ENCODE results near the gene CASZ1.

The CASZ1 gene

GRCh38 chr1:10667861-10668761 lies 128.3 kb downstream of the CASZ1 start:
- no peak for DNase-seq

GRCh38 chr1:10665930-10666850 lies 130.3 kb downstream of the CASZ1 start:
- DNase-seq = no peak

DNA sequence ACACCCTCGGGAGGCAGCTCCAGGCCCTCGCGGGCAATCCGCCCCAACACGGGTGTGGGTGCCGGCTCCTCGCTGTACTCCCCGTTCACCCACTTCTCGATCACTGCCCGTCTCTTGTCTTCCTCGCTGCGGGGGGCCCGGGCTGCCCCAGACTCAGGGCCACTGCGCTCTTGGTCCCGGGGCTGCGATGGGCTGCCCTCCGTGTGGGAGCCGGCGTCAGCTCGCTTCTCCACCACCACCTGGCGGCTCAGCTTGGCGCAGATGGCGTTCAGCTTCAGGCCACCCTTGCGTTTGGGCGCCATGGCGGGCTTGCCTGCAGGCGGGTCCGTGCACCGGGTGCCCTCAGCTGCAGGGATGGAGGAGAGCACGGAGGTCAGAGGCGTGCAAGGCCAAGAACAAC lies 131.2 kb downstream of the CASZ1 start:
- DNase-seq = peak; percentile 72

- DNase-seq = no peak
These were observed 132.2 kb downstream of the CASZ1 start for GRCh38 chr1:10664251-10664650.

DNA sequence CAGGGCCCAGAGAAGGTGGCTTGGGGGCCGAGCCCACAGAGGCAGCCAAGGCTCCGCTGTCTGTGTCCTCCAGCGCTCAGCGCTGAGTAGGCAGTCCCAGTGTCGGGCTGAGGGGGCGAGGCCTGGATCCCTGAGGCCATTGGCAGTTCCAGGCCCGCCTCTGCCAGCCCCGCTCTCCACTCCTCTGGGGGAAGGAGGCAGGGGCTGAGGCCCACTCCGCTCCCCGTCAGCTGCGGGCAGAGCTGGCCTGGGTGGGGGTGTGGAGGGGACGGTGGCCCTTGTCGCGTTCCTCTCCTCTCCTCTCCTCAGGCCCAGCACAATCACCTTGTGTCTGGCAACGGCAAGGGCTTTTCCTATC lies 132.8 kb downstream of the CASZ1 start:
- DNase-seq = peak; percentile 50

- DNase-seq = peak; percentile 81
These were observed 133.4 kb downstream of the CASZ1 start for GRCh38 chr1:10662824-10663677.

GRCh38 chr1:10662090-10662688 lies 134.3 kb downstream of the CASZ1 start:
- no peak for DNase-seq

DNA sequence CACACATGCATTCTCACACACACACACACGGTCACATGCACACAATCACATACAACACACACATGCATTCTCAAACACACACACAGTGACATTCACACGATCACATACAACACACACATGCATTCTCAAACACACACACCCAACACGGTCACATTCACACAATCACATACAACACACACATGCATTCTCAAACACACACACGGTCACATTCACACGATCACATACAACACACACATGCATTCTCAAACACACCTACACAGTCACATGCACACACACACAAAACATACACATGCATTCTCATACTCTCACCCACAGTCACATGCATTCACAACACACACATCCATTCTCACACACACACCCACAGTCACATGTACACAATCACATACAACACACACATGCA lies 135.0 kb downstream of the CASZ1 start:
- DNase-seq = no peak

- DNase-seq = no peak
These were observed 136.6 kb downstream of the CASZ1 start for GRCh38 chr1:10659646-10660540.

- DNase-seq = no peak
These were observed 137.2 kb downstream of the CASZ1 start for GRCh38 chr1:10659218-10659617.

- no peak for DNase-seq
These were observed 137.9 kb downstream of the CASZ1 start for GRCh38 chr1:10658396-10659066.

- DNase-seq = no peak
These were observed 139.2 kb downstream of the CASZ1 start for GRCh38 chr1:10657088-10657847.

GRCh38 chr1:10656431-10656830 lies 140.0 kb downstream of the CASZ1 start:
- no peak for DNase-seq

DNA sequence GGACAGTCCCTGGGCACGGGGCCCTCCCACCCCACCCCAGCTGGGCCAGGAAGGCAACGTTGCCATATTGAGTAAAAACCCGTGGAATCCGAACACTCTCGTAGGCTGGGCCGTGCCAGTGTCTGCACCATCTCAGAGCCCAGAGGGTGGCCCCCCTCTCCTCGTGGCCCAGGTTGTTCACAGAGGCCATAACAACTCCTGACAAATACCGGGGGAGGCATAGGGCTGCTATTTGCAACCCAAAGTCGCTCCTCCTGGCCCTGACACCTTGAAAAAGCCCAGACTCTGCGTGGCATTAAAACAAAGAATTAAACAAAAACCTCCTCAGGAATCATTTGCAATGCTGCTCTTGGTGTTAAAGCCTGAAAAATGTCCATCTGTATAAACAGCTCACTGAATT lies 141.4 kb downstream of the CASZ1 start:
- DNase-seq = no peak

DNA sequence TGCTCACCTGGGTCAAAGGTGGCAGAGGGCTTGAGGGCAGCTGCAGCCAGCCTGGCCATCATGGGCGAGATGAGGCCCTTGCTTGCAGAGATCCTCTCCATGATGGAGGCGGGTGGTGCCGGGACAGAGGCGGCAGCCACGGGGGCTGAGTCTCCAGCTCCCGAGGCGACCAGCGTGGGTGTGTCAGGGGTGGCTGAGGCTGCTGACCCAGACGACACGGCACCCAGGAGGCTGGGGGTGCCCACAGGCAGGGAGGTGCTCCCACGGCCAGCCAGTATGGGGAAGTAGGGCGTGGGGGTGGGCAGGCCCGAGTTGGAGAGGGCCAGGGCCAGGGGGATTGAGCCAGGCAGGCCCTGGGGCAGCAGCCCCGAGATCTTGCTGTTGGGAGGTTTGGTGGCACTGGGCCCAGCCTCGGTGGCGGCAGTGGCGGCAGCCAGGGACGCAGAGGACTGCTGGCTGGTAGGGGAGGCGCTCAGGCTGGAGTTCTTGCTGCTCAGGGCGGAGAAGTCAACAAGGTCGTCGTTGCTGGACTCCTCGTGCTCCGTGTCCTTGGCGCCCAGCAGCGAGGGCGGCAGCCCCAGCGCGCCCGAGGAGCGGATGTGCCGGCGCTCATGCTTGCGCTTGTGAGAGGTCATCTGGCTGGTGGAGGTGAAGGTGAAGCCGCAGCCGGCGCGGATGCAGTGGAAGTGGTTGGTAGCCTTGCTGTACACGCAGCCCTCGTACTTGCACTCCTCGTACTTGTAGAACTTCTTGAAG lies 142.9 kb downstream of the CASZ1 start:
- DNase-seq = no peak

DNA sequence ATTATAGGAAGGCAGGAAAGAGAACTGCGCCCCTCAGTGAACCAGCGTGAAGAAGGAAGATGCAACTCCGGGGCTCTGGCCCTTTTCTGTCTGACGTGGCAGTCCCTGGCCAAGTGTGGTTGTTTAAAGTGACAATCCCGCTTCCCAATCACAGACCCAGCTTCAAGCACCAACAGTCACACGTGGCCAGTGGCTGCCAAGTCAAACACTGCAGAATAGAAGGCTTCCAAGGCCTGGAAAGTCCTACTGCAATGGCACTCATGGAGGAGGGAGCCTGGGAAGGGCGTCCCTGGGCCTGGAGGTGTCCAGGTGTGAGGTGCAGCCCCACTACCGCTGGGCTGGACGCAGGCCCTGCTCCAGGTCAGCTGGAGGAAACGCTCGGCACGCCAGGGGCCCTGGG lies 143.8 kb downstream of the CASZ1 start:
- DNase-seq = no peak

- peak; percentile 59 for DNase-seq
These were observed 144.7 kb downstream of the CASZ1 start for GRCh38 chr1:10651793-10652192.

GRCh38 chr1:10651389-10651766 lies 145.1 kb downstream of the CASZ1 start:
- no peak for DNase-seq

Data from RPMI8226 (cell line).